GM23338 (cell line): Measurements from ENCODE around the gene AOPEP. TPM values are rescaled to one million over a fixed set of nuclear protein-coding genes. Genes with fewer than 3 reads are reported as not detected.

Experiments used
- ATAC-seq: fragments of 200-7000 bp; cut with Tn5 transposase; 3 replicates; pipeline ENCODE4 v1.9.1; 2020
- DNase-seq: peaks from one replicate; pipeline ENCODE4 v3.0.0-alpha.2; 2015; ENCODE audit warnings: low spot score
- H2AFZ ChIP-seq: fragments of 200-600 bp; sonication (generic); 2 replicates; pipeline ENCODE4 v1.8.0; 2016; ENCODE audit warnings: antibody characterized with exemption, mild to moderate bottlenecking, moderate library complexity
- H3F3A ChIP-seq: fragments of 200-600 bp; sonication (generic); replicated peaks from 2 replicates; pipeline ENCODE4 v1.8.0; 2017; ENCODE audit warnings: antibody characterized with exemption, mixed run types, low read depth
- H3K27ac ChIP-seq: fragments of 200-600 bp; sonication (generic); 2 replicates; pipeline ENCODE4 v1.6.1; 2016; ENCODE audit warnings: low read depth
- H3K27me3 ChIP-seq: fragments of 200-600 bp; sonication (generic); 2 replicates; pipeline ENCODE4 v1.8.0; 2016; ENCODE audit warnings: mild to moderate bottlenecking, mixed run types, moderate library complexity; ENCODE audit not compliant: insufficient read depth
- H3K36me3 ChIP-seq: fragments of 200-600 bp; sonication (generic); 2 replicates; pipeline ENCODE4 v1.8.0; 2016; ENCODE audit warnings: mild to moderate bottlenecking; ENCODE audit not compliant: insufficient read depth
- H3K4me1 ChIP-seq: fragments of 200-600 bp; sonication (generic); 2 replicates; pipeline ENCODE4 v1.8.0; 2016; ENCODE audit warnings: mild to moderate bottlenecking, moderate library complexity; ENCODE audit not compliant: insufficient read depth
- H3K4me2 ChIP-seq: fragments of 200-600 bp; sonication (generic); 2 replicates; pipeline ENCODE4 v1.7.1; 2017; ENCODE audit warnings: mixed run types
- H3K4me3 ChIP-seq: fragments of 200-600 bp; sonication (generic); 2 replicates; pipeline ENCODE4 v1.6.1; 2016; ENCODE audit warnings: mixed run types
- H3K79me2 ChIP-seq: fragments of 200-600 bp; sonication (generic); replicated peaks from 2 replicates; pipeline ENCODE4 v1.8.0; 2017; ENCODE audit warnings: mild to moderate bottlenecking; ENCODE audit not compliant: insufficient read depth
- H3K9me2 ChIP-seq: fragments of 200-600 bp; sonication (generic); 2 replicates; pipeline ENCODE4 v1.8.0; 2017; ENCODE audit not compliant: insufficient read depth
- H4K20me1 ChIP-seq: fragments of 200-600 bp; sonication (generic); replicated peaks from 2 replicates; pipeline ENCODE4 v1.8.0; 2017; ENCODE audit warnings: mild to moderate bottlenecking; ENCODE audit not compliant: insufficient read depth
- H3K27ac Mint-ChIP-seq: 2 replicates; pipeline ENCODE4 v1.8.0; 2020; ENCODE audit warnings: inconsistent platforms, mild to moderate bottlenecking, moderate library complexity, mixed read lengths
- H3K27me3 Mint-ChIP-seq: 3 replicates; pipeline ENCODE4 v1.8.0; 2022; ENCODE audit warnings: low read depth, mild to moderate bottlenecking, moderate library complexity, mixed read lengths, inconsistent platforms; ENCODE audit not compliant: insufficient read depth, poor library complexity
- H3K36me3 Mint-ChIP-seq: 3 replicates; pipeline ENCODE4 v1.8.0; 2021; ENCODE audit warnings: low read depth, mild to moderate bottlenecking, inconsistent platforms, moderate library complexity, mixed read lengths
- H3K4me1 Mint-ChIP-seq: 3 replicates; pipeline ENCODE4 v1.8.0; 2020; ENCODE audit warnings: mild to moderate bottlenecking, inconsistent platforms, mixed read lengths
- H3K4me3 Mint-ChIP-seq: 3 replicates; pipeline ENCODE4 v1.8.0; 2021; ENCODE audit warnings: moderate library complexity, mild to moderate bottlenecking, inconsistent platforms, mixed read lengths
- H3K9me3 Mint-ChIP-seq: 3 replicates; pipeline ENCODE4 v1.8.0; 2020; ENCODE audit warnings: moderate library complexity, mild to moderate bottlenecking, inconsistent platforms, mixed read lengths
- CREB1 ChIP-seq: fragments of 250-450 bp; sonication (Bioruptor Pico); IDR thresholded peaks from 2 replicates; pipeline ENCODE4 v1.5.0; 2020; ENCODE audit warnings: low read depth, mild to moderate bottlenecking, moderate library complexity
- ETS1 ChIP-seq: IDR thresholded peaks from 2 replicates; pipeline ENCODE4 v1.6.1; 2016; ENCODE audit warnings: antibody characterized with exemption
- EZH2 ChIP-seq: fragments of 200-600 bp; sonication (generic); IDR thresholded peaks from one replicate; pipeline ENCODE4 v1.8.0; 2017; ENCODE audit warnings: antibody characterized with exemption, mild to moderate bottlenecking, low read depth; ENCODE audit not compliant: unreplicated experiment
- EZH2phosphoT487 ChIP-seq: fragments of 200-600 bp; sonication (generic); IDR thresholded peaks from one replicate; pipeline ENCODE4 v1.8.1; 2018; ENCODE audit warnings: antibody characterized with exemption; ENCODE audit not compliant: unreplicated experiment
- JUNB ChIP-seq: IDR thresholded peaks from one replicate; pipeline ENCODE4 v1.6.1; 2016; ENCODE audit warnings: antibody characterized with exemption; ENCODE audit not compliant: unreplicated experiment
- NANOG ChIP-seq: IDR thresholded peaks from 2 replicates; pipeline ENCODE4 v1.6.1; 2016; ENCODE audit warnings: antibody characterized with exemption, borderline replicate concordance
- POLR2AphosphoS5 ChIP-seq: IDR thresholded peaks from 2 replicates; pipeline ENCODE4 v1.6.1; 2016; ENCODE audit warnings: antibody characterized with exemption, low read depth
- REST ChIP-seq: IDR thresholded peaks from one replicate; pipeline ENCODE4 v1.6.1; 2018; ENCODE audit warnings: antibody characterized with exemption; ENCODE audit not compliant: unreplicated experiment
- STAT1 ChIP-seq: IDR thresholded peaks from one replicate; pipeline ENCODE4 v1.6.1; 2016; ENCODE audit warnings: antibody characterized with exemption; ENCODE audit not compliant: unreplicated experiment
- ZNF114 ChIP-seq: fragments of 250-450 bp; sonication (Bioruptor Pico); IDR thresholded peaks from 2 replicates; pipeline ENCODE4 v1.5.0; 2020; ENCODE audit warnings: mild to moderate bottlenecking, moderate library complexity
- ZNF331 ChIP-seq: fragments of 250-450 bp; sonication (Bioruptor Pico); IDR thresholded peaks from 2 replicates; pipeline ENCODE4 v1.5.0; 2020; ENCODE audit warnings: low read depth, mild to moderate bottlenecking, moderate library complexity
- ZNF462 ChIP-seq: fragments of 250-450 bp; sonication (Bioruptor Pico); IDR thresholded peaks from 2 replicates; pipeline ENCODE4 v1.5.0; 2020; ENCODE audit warnings: mild to moderate bottlenecking, moderate library complexity
- polyA plus RNA-seq: library from polyadenylated mRNA; unstranded; fragments of >200 nt; fragmentation: Nextera tagmentation; extraction: Ambion mirVana; gene quantifications from 2 replicates; pipeline ENCODE4 v1.2.1, GENCODE V29; 2016
- total RNA-seq: library from RNA; depleted of rRNA; stranded (reverse); fragments of >200 nt; shearing (Covaris generic); gene quantifications from 2 replicates; pipeline ENCODE4 v1.2.3, GENCODE V29; 2014
- TF ChIP-seq, protein P1 (sequence below), 2 experiments: fragments of 200-600 bp in 1 of 2; sonication (generic) in 1 of 2; conservative IDR thresholded peaks; 2 replicates each; pipeline versions ENCODE4 v1.5.1 to v1.6.1; 2016 to 2017; ENCODE audit warnings: antibody characterized with exemption in 2 of 2, low read depth in 2 of 2, mild to moderate bottlenecking in 2 of 2, moderate library complexity in 1 of 2

AOPEP gene
- total and polyA plus RNA-seq, 2 experiments from 2014 or later: 7.0 to 16.5 TPM

- no peaks in the 10 kb centered on the region for H3K79me2 ChIP-seq
These were observed 362.9 kb downstream of the AOPEP start for GRCh38 chr9:95089257-95090022.

More at GRCh38 chr9:95089257-95090022, 362.9 kb downstream of the AOPEP start:
- Histone ChIP-seq H3K9me2 (no peaks in the 10 kb centered on the region), H3K36me3 (no peaks in the 10 kb centered on the region), H3F3A (no peaks in the 10 kb centered on the region), H3K4me1 (no peaks in the 10 kb centered on the region), H4K20me1 (no peaks in the 10 kb centered on the region), H3K27me3 (no peaks in the 10 kb centered on the region), H2AFZ (no peak overlapping the region), H3K27ac (no peak overlapping the region), H3K4me3 (no peak overlapping the region), H3K4me2 (no peak overlapping the region)
- TF ChIP-seq, protein P1, sequence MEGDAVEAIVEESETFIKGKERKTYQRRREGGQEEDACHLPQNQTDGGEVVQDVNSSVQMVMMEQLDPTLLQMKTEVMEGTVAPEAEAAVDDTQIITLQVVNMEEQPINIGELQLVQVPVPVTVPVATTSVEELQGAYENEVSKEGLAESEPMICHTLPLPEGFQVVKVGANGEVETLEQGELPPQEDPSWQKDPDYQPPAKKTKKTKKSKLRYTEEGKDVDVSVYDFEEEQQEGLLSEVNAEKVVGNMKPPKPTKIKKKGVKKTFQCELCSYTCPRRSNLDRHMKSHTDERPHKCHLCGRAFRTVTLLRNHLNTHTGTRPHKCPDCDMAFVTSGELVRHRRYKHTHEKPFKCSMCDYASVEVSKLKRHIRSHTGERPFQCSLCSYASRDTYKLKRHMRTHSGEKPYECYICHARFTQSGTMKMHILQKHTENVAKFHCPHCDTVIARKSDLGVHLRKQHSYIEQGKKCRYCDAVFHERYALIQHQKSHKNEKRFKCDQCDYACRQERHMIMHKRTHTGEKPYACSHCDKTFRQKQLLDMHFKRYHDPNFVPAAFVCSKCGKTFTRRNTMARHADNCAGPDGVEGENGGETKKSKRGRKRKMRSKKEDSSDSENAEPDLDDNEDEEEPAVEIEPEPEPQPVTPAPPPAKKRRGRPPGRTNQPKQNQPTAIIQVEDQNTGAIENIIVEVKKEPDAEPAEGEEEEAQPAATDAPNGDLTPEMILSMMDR (conservative IDR thresholded peaks at IDR 0.05; ENCODE audit: low read depth in 2 of 2): no peak
- no peak for TF ChIP-seq POLR2AphosphoS5
- TF ChIP-seq ZNF462 (CRISPR knock-in tag): no peak
- no peak for TF ChIP-seq STAT1
- TF ChIP-seq JUNB: no peak
- no peak for TF ChIP-seq NANOG
- no peak for TF ChIP-seq ZNF114
- TF ChIP-seq REST: no peak
- TF ChIP-seq ETS1: no peak
- TF ChIP-seq EZH2phosphoT487: no peak
- no peak for TF ChIP-seq EZH2
- no peak for TF ChIP-seq CREB1
- no peak for TF ChIP-seq ZNF331
- H3K36me3 Mint-ChIP-seq: peaks cover 4% of the 10 kb centered on the region; the same call in 1 of the 3 replicates
- peaks cover 7% of the 10 kb centered on the region for H3K27me3 Mint-ChIP-seq
- H3K4me1 Mint-ChIP-seq: peaks cover 34% of the 10 kb centered on the region
- H3K4me3 Mint-ChIP-seq: no peak overlapping the region; the same call in 2 of the 3 replicates
- ATAC-seq (no peak), DNase-seq (no peak)
- H3K27ac Mint-ChIP-seq: no peak overlapping the region; the same call in 1 of the 2 replicates
- no peaks in the 10 kb centered on the region for H3K9me3 Mint-ChIP-seq
